Vagina (tissue), 2 donors: ENCODE results near the gene MXD3.

Experiments
- CTCF ChIP-seq, 3 experiments: fragments of 450-650 bp in 2 of 3; fragments of 200-600 bp in 1 of 3; sonication (generic) in 1 of 3; IDR thresholded peaks; one replicate each; pipeline ENCODE4 v1.5.1; 2017 to 2019; ENCODE audit warnings: antibody characterized with exemption in 3 of 3, mild to moderate bottlenecking in 2 of 3, moderate library complexity in 2 of 3
- POLR2A ChIP-seq, 2 donors: fragments of 450-650 bp; IDR thresholded peaks; one replicate each; pipeline ENCODE4 v1.6.1; 2017; ENCODE audit warnings: antibody characterized with exemption in 2 of 2, mild to moderate bottlenecking in 2 of 2, moderate library complexity in 2 of 2

DNA sequence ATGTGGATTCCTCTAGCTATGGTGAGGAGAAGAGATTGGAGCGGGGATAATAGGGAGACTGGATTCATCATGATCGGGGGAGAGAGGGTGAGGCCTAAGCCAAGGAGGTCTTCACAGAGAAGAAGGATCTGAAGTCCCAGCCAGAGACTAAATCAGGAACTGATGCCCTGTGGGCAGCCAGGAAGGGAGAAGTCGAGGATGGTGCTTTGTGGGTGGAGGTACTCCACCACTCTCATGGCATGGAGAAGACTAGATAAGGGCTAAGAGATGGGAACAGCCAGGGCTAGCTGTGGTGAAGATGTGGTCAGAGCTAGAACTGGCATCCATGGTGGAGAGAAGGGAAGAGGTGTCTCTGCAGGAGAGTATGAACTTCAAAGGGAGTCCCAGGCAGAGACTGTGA is 43.0 kb upstream of the MXD3 start:
- TF ChIP-seq CTCF (IDR thresholded peaks at IDR 0.05) (no peak), POLR2A (IDR thresholded peaks at IDR 0.05) (no peak)
